HG02943 (cell line): Measurements from ENCODE around the gene LRFN2.

Experiments
- ATAC-seq: cut with Tn5 transposase; IDR thresholded peaks from one replicate; pipeline ENCODE4 v1.9.1; 2021; ENCODE audit warnings: mild to moderate bottlenecking, low read depth, moderate library complexity; ENCODE audit not compliant: unreplicated experiment

LRFN2 gene

GRCh38 chr6:40523505-40524172 is 63.5 kb downstream of the LRFN2 start:
- no peak for ATAC-seq

GRCh38 chr6:40521496-40521895 is 65.7 kb downstream of the LRFN2 start:
- ATAC-seq = no peak

GRCh38 chr6:40520678-40521077 is 66.5 kb downstream of the LRFN2 start:
- ATAC-seq = no peak

- no peak for ATAC-seq
These were observed 67.1 kb downstream of the LRFN2 start for GRCh38 chr6:40520084-40520483.

- ATAC-seq = no peak
These were observed 69.5 kb downstream of the LRFN2 start for GRCh38 chr6:40517654-40518053.

- ATAC-seq = no peak
These were observed 70.7 kb downstream of the LRFN2 start for GRCh38 chr6:40516429-40516828.

- no peak for ATAC-seq
These were observed 74.8 kb downstream of the LRFN2 start for GRCh38 chr6:40512340-40512739.

- ATAC-seq = no peak
These were observed 75.3 kb downstream of the LRFN2 start for GRCh38 chr6:40511884-40512283.

- ATAC-seq = no peak
These were observed 76.7 kb downstream of the LRFN2 start for GRCh38 chr6:40510442-40510841.

GRCh38 chr6:40509716-40510260 is 77.4 kb downstream of the LRFN2 start:
- no peak for ATAC-seq

GRCh38 chr6:40509086-40509485 is 78.1 kb downstream of the LRFN2 start:
- ATAC-seq = no peak

- no peak for ATAC-seq
These were observed 80.2 kb downstream of the LRFN2 start for GRCh38 chr6:40506954-40507353.

GRCh38 chr6:40505191-40505810 is 81.9 kb downstream of the LRFN2 start:
- ATAC-seq = no peak

GRCh38 chr6:40504274-40504673 is 82.9 kb downstream of the LRFN2 start:
- ATAC-seq = no peak

GRCh38 chr6:40500227-40500626 is 86.9 kb downstream of the LRFN2 start:
- ATAC-seq = no peak

- ATAC-seq = no peak
These were observed 87.9 kb downstream of the LRFN2 start for GRCh38 chr6:40499215-40499614.

GRCh38 chr6:40498148-40498547 is 89.0 kb downstream of the LRFN2 start:
- ATAC-seq = no peak

GRCh38 chr6:40492187-40492586 is 95.0 kb downstream of the LRFN2 start:
- ATAC-seq = no peak

GRCh38 chr6:40490508-40490907 is 96.7 kb downstream of the LRFN2 start:
- no peak for ATAC-seq

- ATAC-seq = no peak
These were observed 97.4 kb downstream of the LRFN2 start for GRCh38 chr6:40489798-40490197.

- no peak for ATAC-seq
These were observed 100.6 kb downstream of the LRFN2 start for GRCh38 chr6:40486576-40486975.

- no peak for ATAC-seq
These were observed 101.4 kb downstream of the LRFN2 start for GRCh38 chr6:40485795-40486194.
